K562 (cell line): Measurements from ENCODE around the gene GEMIN8. TPM values are rescaled to one million over a fixed set of nuclear protein-coding genes. Genes with fewer than 3 reads are reported as not detected.

ENCODE experiments used
- ARID1B ChIP-seq: fragments of 450-650 bp; IDR thresholded peaks from 2 replicates; pipeline ENCODE4 v1.6.1; 2016; ENCODE audit warnings: antibody characterized with exemption, mild to moderate bottlenecking, inconsistent platforms
- HNRNPK ChIP-seq: fragments of 200-400 bp; formaldehyde crosslinking; IDR thresholded peaks from one replicate; pipeline ENCODE4 v1.6.1; 2018; ENCODE audit warnings: mild to moderate bottlenecking, low read depth, low read length; ENCODE audit not compliant: poor library complexity, severe bottlenecking
- JUND ChIP-seq, 2 experiments: IDR thresholded peaks; 2 replicates in 1 of 2; 3 replicates in 1 of 2; pipeline ENCODE4 v1.6.1; 2011; ENCODE audit warnings: borderline replicate concordance in 2 of 2, low read depth in 2 of 2, low read length in 2 of 2, improper control_type of control experiment in 1 of 2, missing biosample characterization in 1 of 2, missing genetic modification characterization in 1 of 2, missing genetic modification reagents in 1 of 2
- MTA3 ChIP-seq: fragments of 450-650 bp; formaldehyde crosslinking; IDR thresholded peaks from 2 replicates; pipeline ENCODE4 v1.6.1; 2017; ENCODE audit warnings: mild to moderate bottlenecking, borderline replicate concordance
- NCOR1 ChIP-seq: fragments of 450-650 bp; IDR thresholded peaks from 2 replicates; pipeline ENCODE4 v1.6.1; 2016; ENCODE audit warnings: mild to moderate bottlenecking, moderate library complexity
- POLR2AphosphoS5 ChIP-seq: IDR thresholded peaks from 2 replicates; pipeline ENCODE4 v1.6.1; 2011; ENCODE audit warnings: mild to moderate bottlenecking, low read depth, low read length, moderate library complexity; ENCODE audit not compliant: control insufficient read depth, insufficient read depth
- TBL1XR1 ChIP-seq, 2 experiments: IDR thresholded peaks; 2 replicates each; pipeline ENCODE4 v1.6.1; 2012; ENCODE audit warnings: improper control_type of control experiment in 2 of 2, low read length in 2 of 2, mild to moderate bottlenecking in 1 of 2
- ZKSCAN8 ChIP-seq: fragments of 200-800 bp; sonication (Bioruptor generic); IDR thresholded peaks from 2 replicates; pipeline ENCODE4 v1.6.1; 2016; ENCODE audit warnings: missing genetic modification characterization, missing compliant biosample characterization
- polyA plus RNA-seq, 8 experiments: library from polyadenylated mRNA; depleted of rRNA in 4 of 8; stranded (reverse) in 5 of 8; unstranded in 3 of 8; fragments of >200 nt; fragmentation: Nextera tagmentation in 2 of 8; fragmentation: Illumina TruSeq in 1 of 8; extraction: Ambion mirVana in 2 of 8; extraction: Trizol in 1 of 8; gene quantifications; 2 replicates each; pipeline versions ENCODE4 v1.2.1 to v1.2.3, GENCODE V29; 2011 to 2014; ENCODE audit warnings: inconsistent platforms in 1 of 8, missing spikeins in 1 of 8
- total RNA-seq, 7 experiments: library from RNA; depleted of rRNA in 6 of 7; stranded (reverse); fragments of >200 nt in 6 of 7; fragmentation: Illumina TruSeq in 2 of 7; extraction: Trizol in 2 of 7; gene quantifications; 2 replicates each; pipeline versions ENCODE4 v1.2.1 to v1.2.3, GENCODE V29; 2011 to 2021; ENCODE audit warnings: low replicate concordance in 1 of 7
- TF ChIP-seq, protein P1 (sequence below): sonication (generic); formaldehyde crosslinking; IDR thresholded peaks from 2 replicates; pipeline ENCODE4 v1.8.0; 2022; ENCODE audit warnings: missing genetic modification reagents, mild to moderate bottlenecking, borderline replicate concordance
- TF ChIP-seq, protein P2 (sequence below), 2 experiments: fragments of 450-650 bp; formaldehyde crosslinking in 1 of 2; IDR thresholded peaks; 2 replicates each; pipeline versions ENCODE4 v1.4.0 to v1.6.1; 2014 to 2020; ENCODE audit warnings: mild to moderate bottlenecking in 2 of 2, borderline replicate concordance in 1 of 2, low read depth in 1 of 2
- TF ChIP-seq, protein P3 (sequence below), 2 experiments: fragments of 150-350 bp in 1 of 2; IDR thresholded peaks; 2 replicates each; pipeline ENCODE4 v1.6.1; 2012 to 2016; ENCODE audit warnings: low read depth in 2 of 2, low read length in 2 of 2, mild to moderate bottlenecking in 1 of 2, moderate library complexity in 1 of 2

The GEMIN8 gene
- total and polyA plus RNA-seq, 9 of the 15 experiments (the other 6 are each of a cell fraction or from before 2014, with no cell fraction given) = 10.9 to 29.1 (median 16.9) TPM

DNA sequence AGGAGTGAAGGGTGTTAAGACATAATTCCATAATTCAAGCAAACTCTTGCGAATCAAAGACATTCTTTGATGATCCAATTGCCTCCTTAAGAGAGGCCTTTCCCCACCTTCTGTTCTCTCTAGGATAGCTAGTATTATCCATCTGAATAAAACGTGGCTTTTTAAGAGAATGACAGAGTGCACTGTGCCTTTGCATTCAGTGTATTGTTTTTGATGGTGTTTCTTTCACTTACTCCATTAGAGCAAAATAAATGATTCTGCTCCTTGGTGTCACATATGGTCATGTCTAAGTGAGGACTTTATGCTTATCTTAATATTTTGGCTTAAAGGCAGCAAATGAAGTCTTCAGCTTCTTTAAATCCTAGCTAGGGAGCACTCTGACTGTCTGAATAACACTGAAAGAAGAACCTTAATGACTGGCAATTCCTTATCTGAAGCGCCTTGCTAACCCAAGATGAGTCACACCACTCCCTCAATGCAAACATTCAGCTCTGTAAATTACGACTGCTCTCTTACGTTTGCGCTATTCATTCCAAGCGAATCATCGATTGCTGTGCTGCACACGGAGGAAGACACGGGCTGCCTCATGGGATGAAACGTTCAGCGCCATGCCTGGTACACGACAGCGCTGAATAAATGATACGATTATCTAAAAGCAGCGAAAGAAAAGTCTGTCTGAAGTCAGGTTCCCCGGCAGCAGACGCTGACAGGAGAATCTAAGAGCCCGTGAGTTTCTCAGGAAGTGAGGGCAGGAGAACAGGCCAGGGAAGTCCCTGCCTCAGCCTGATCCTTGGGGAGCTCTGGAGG is 35.1 kb upstream of the GEMIN8 start (continued):
- TF ChIP-seq ZKSCAN8 (CRISPR knock-in tag) (0 out of 2 replicates have a peak, but pooled peaks have one; percentile 72), HNRNPK (no peak), POLR2AphosphoS5 (peak; percentile 63), JUND (IDR thresholded peaks at IDR 0.05; ENCODE audit: borderline replicate concordance, low read depth, low read length) (peak; percentile 99), JUND (tag; IDR thresholded peaks at IDR 0.05; ENCODE audit: borderline replicate concordance, low read depth, low read length) (peak; percentile 100), MTA3 (0 out of 2 replicates have a peak, but pooled peaks have one; percentile 26), TBL1XR1 (IDR thresholded peaks at IDR 0.05; ENCODE audit: low read length in 2 of 2) (peak in 1 of 2 experiments; percentile 79; a peak in 2 of 4 replicates), ARID1B (peak; percentile 96), NCOR1 (peak; percentile 72)
- TF ChIP-seq, protein P1, sequence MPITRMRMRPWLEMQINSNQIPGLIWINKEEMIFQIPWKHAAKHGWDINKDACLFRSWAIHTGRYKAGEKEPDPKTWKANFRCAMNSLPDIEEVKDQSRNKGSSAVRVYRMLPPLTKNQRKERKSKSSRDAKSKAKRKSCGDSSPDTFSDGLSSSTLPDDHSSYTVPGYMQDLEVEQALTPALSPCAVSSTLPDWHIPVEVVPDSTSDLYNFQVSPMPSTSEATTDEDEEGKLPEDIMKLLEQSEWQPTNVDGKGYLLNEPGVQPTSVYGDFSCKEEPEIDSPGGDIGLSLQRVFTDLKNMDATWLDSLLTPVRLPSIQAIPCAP (CRISPR knock-in tag) = no peak
- TF ChIP-seq, protein P2, sequence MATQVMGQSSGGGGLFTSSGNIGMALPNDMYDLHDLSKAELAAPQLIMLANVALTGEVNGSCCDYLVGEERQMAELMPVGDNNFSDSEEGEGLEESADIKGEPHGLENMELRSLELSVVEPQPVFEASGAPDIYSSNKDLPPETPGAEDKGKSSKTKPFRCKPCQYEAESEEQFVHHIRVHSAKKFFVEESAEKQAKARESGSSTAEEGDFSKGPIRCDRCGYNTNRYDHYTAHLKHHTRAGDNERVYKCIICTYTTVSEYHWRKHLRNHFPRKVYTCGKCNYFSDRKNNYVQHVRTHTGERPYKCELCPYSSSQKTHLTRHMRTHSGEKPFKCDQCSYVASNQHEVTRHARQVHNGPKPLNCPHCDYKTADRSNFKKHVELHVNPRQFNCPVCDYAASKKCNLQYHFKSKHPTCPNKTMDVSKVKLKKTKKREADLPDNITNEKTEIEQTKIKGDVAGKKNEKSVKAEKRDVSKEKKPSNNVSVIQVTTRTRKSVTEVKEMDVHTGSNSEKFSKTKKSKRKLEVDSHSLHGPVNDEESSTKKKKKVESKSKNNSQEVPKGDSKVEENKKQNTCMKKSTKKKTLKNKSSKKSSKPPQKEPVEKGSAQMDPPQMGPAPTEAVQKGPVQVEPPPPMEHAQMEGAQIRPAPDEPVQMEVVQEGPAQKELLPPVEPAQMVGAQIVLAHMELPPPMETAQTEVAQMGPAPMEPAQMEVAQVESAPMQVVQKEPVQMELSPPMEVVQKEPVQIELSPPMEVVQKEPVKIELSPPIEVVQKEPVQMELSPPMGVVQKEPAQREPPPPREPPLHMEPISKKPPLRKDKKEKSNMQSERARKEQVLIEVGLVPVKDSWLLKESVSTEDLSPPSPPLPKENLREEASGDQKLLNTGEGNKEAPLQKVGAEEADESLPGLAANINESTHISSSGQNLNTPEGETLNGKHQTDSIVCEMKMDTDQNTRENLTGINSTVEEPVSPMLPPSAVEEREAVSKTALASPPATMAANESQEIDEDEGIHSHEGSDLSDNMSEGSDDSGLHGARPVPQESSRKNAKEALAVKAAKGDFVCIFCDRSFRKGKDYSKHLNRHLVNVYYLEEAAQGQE (IDR thresholded peaks at IDR 0.05; ENCODE audit: borderline replicate concordance) = peak; percentile 30; the same call in 1 of the 2 replicates
- TF ChIP-seq, protein P2 (CRISPR knock-in tag; IDR thresholded peaks at IDR 0.05; ENCODE audit: low read depth) = no peak
- TF ChIP-seq, protein P3, sequence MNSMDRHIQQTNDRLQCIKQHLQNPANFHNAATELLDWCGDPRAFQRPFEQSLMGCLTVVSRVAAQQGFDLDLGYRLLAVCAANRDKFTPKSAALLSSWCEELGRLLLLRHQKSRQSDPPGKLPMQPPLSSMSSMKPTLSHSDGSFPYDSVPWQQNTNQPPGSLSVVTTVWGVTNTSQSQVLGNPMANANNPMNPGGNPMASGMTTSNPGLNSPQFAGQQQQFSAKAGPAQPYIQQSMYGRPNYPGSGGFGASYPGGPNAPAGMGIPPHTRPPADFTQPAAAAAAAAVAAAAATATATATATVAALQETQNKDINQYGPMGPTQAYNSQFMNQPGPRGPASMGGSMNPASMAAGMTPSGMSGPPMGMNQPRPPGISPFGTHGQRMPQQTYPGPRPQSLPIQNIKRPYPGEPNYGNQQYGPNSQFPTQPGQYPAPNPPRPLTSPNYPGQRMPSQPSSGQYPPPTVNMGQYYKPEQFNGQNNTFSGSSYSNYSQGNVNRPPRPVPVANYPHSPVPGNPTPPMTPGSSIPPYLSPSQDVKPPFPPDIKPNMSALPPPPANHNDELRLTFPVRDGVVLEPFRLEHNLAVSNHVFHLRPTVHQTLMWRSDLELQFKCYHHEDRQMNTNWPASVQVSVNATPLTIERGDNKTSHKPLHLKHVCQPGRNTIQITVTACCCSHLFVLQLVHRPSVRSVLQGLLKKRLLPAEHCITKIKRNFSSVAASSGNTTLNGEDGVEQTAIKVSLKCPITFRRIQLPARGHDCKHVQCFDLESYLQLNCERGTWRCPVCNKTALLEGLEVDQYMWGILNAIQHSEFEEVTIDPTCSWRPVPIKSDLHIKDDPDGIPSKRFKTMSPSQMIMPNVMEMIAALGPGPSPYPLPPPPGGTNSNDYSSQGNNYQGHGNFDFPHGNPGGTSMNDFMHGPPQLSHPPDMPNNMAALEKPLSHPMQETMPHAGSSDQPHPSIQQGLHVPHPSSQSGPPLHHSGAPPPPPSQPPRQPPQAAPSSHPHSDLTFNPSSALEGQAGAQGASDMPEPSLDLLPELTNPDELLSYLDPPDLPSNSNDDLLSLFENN (IDR thresholded peaks at IDR 0.05; ENCODE audit: low read depth in 2 of 2, low read length in 2 of 2) = peak in 1 of 2 experiments; percentile 64; a peak in 1 of 4 replicates
